ENCODE data around the gene RWDD2A.
A peak's percentile ranks its signal among the peaks of the same experiment; 100 is the strongest.

The RWDD2A gene

GRCh38 chr6:83192456-83192855 lies 701 bp upstream of the RWDD2A start (continued):
- no peak for TF ChIP-seq CSRNP3 (CRISPR knock-in tag; IDR thresholded peaks at IDR 0.05)
- no peak for TF ChIP-seq ESRRG (CRISPR knock-in tag; IDR thresholded peaks at IDR 0.05)
- TF ChIP-seq, protein P1, sequence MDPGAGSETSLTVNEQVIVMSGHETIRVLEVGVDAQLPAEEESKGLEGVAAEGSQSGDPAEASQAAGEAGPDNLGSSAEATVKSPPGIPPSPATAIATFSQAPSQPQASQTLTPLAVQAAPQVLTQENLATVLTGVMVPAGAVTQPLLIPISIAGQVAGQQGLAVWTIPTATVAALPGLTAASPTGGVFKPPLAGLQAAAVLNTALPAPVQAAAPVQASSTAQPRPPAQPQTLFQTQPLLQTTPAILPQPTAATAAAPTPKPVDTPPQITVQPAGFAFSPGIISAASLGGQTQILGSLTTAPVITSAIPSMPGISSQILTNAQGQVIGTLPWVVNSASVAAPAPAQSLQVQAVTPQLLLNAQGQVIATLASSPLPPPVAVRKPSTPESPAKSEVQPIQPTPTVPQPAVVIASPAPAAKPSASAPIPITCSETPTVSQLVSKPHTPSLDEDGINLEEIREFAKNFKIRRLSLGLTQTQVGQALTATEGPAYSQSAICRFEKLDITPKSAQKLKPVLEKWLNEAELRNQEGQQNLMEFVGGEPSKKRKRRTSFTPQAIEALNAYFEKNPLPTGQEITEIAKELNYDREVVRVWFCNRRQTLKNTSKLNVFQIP (CRISPR knock-in tag; IDR thresholded peaks at IDR 0.05; ENCODE audit: borderline replicate concordance, low read depth) = no peak
- no peak for TF ChIP-seq BACH2 (CRISPR knock-in tag; IDR thresholded peaks at IDR 0.05; ENCODE audit: borderline replicate concordance)
- TF ChIP-seq ZFP30 (CRISPR knock-in tag; IDR thresholded peaks at IDR 0.05) = no peak
- no peak for TF ChIP-seq ZNF565 (CRISPR knock-in tag; conservative IDR thresholded peaks at IDR 0.05; ENCODE audit: low read depth)
- no peak for TF ChIP-seq PPARA (CRISPR knock-in tag; IDR thresholded peaks at IDR 0.05; ENCODE audit: borderline replicate concordance)

DNA sequence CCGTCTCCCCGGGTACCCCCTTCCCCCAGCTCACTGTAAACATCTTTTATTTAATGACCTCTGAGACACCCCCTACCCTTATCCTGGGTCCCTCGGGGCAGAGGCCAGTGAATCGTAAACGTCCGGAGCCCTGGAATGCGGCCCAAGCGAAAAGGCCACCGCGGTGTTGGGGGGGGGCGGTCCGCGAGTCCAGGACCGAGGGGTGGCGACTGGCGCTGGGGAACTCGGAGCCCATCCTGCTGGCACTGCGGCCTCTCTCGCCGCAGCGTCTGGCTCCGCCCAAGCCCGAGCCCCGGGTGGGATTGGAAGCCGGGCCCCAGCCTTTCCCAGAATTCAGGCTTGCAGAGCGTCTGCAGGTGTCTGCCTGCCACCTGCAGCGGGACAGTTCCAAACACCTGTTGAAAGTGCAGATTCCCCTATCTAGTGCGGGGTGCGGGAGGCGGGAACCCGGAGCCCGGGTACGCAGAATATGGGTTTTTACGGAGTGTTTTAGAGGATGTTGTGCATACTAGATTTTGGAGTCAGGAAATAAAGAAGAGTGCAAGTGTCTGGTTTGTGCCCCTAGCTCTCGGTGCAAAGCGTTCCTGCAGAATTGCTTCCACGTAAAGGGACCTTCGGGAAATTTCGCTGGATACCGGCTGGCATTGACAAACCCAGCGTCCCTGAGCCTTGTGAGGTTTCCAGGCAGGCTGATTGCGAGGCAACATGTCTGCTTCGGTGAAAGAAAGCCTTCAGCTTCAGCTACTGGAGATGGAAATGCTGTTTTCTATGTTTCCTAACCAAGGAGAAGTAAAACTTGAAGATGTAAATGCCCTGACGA lies 800 bp downstream of the RWDD2A start:
- TF ChIP-seq BACH2 (CRISPR knock-in tag; IDR thresholded peaks at IDR 0.05; ENCODE audit: borderline replicate concordance) = no peak
- TF ChIP-seq GLIS3 (CRISPR knock-in tag; IDR thresholded peaks at IDR 0.05) = no peak
- no peak for TF ChIP-seq ZC3H10 (CRISPR knock-in tag; IDR thresholded peaks at IDR 0.05)
- TF ChIP-seq SNAI2 (CRISPR knock-in tag; IDR thresholded peaks at IDR 0.05) = peak; percentile 84; the same call in 1 of the 2 replicates
- TF ChIP-seq, protein P1 (CRISPR knock-in tag; IDR thresholded peaks at IDR 0.05; ENCODE audit: borderline replicate concordance, low read depth) = no peak
- no peak for TF ChIP-seq RARB (CRISPR knock-in tag; IDR thresholded peaks at IDR 0.05)
- no peak for TF ChIP-seq ZNF8 (CRISPR knock-in tag; IDR thresholded peaks at IDR 0.05)
- peak; percentile 75 for ATAC-seq

DNA sequence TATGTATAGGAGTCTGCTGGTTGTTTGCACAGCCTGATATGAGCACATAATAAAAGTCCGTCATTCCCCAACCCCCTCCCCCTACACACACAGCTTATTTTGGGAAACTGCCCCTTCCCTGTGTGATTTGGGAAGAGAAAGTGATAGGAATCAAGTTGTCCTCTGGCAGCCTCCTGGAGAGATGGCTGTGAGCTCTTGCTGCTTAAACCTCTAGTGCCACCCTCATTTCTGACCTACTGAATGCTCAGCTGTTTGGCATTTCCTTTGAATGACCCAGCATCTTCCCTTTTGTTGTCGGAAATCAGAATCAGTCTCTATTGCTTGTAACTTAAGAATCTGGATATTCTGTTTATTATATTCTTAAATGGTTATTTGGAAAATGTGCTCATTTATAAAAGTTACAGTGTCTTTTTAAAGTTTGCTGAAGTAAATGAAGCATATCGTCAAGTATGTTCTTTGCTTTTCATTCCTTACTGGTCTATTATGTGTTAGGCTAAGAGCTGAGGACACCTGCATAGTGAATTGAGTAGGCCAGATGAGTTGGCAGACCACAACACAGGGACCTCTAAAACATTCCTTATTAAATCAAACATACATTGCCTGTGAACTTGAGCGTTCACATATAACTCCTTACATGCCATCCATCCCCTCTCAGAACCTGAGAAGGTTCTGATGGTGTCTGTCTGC lies 5.5 kb downstream of the RWDD2A start:
- no peak for ATAC-seq
- TF ChIP-seq TOX (CRISPR knock-in tag; IDR thresholded peaks at IDR 0.05; ENCODE audit: borderline replicate concordance) (no peak), ZFP3 (CRISPR knock-in tag; IDR thresholded peaks at IDR 0.05) (no peak), PPARA (CRISPR knock-in tag; IDR thresholded peaks at IDR 0.05; ENCODE audit: borderline replicate concordance) (no peak), GLIS3 (CRISPR knock-in tag; IDR thresholded peaks at IDR 0.05) (no peak), ZNF565 (CRISPR knock-in tag; conservative IDR thresholded peaks at IDR 0.05; ENCODE audit: low read depth) (no peak), SNAI2 (CRISPR knock-in tag; IDR thresholded peaks at IDR 0.05) (no peak), TCF4 (CRISPR knock-in tag; IDR thresholded peaks at IDR 0.05; ENCODE audit: borderline replicate concordance) (no peak), ZNF70 (CRISPR knock-in tag; IDR thresholded peaks at IDR 0.05) (no peak), ARNTL (CRISPR knock-in tag; IDR thresholded peaks at IDR 0.05; ENCODE audit: borderline replicate concordance, low read depth) (no peak), CSDC2 (CRISPR knock-in tag; IDR thresholded peaks at IDR 0.05) (no peak), ZFP30 (CRISPR knock-in tag; IDR thresholded peaks at IDR 0.05) (no peak), ZC3H10 (CRISPR knock-in tag; IDR thresholded peaks at IDR 0.05) (no peak)
- TF ChIP-seq, protein P2, sequence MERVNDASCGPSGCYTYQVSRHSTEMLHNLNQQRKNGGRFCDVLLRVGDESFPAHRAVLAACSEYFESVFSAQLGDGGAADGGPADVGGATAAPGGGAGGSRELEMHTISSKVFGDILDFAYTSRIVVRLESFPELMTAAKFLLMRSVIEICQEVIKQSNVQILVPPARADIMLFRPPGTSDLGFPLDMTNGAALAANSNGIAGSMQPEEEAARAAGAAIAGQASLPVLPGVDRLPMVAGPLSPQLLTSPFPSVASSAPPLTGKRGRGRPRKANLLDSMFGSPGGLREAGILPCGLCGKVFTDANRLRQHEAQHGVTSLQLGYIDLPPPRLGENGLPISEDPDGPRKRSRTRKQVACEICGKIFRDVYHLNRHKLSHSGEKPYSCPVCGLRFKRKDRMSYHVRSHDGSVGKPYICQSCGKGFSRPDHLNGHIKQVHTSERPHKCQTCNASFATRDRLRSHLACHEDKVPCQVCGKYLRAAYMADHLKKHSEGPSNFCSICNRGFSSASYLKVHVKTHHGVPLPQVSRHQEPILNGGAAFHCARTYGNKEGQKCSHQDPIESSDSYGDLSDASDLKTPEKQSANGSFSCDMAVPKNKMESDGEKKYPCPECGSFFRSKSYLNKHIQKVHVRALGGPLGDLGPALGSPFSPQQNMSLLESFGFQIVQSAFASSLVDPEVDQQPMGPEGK (CRISPR knock-in tag; IDR thresholded peaks at IDR 0.05; ENCODE audit: borderline replicate concordance) = no peak
- TF ChIP-seq, protein P3, sequence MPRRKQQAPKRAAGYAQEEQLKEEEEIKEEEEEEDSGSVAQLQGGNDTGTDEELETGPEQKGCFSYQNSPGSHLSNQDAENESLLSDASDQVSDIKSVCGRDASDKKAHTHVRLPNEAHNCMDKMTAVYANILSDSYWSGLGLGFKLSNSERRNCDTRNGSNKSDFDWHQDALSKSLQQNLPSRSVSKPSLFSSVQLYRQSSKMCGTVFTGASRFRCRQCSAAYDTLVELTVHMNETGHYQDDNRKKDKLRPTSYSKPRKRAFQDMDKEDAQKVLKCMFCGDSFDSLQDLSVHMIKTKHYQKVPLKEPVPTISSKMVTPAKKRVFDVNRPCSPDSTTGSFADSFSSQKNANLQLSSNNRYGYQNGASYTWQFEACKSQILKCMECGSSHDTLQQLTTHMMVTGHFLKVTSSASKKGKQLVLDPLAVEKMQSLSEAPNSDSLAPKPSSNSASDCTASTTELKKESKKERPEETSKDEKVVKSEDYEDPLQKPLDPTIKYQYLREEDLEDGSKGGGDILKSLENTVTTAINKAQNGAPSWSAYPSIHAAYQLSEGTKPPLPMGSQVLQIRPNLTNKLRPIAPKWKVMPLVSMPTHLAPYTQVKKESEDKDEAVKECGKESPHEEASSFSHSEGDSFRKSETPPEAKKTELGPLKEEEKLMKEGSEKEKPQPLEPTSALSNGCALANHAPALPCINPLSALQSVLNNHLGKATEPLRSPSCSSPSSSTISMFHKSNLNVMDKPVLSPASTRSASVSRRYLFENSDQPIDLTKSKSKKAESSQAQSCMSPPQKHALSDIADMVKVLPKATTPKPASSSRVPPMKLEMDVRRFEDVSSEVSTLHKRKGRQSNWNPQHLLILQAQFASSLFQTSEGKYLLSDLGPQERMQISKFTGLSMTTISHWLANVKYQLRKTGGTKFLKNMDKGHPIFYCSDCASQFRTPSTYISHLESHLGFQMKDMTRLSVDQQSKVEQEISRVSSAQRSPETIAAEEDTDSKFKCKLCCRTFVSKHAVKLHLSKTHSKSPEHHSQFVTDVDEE (CRISPR knock-in tag; IDR thresholded peaks at IDR 0.05) = no peak
